K562 (cell line): Measurements from ENCODE around the gene CKS2. TPM values are rescaled to one million over a fixed set of nuclear protein-coding genes. Genes with fewer than 3 reads are reported as not detected.
A peak's percentile ranks its signal among the peaks of the same experiment; 100 is the strongest.

Experiments
- ATF7 ChIP-seq: fragments of 450-650 bp; IDR thresholded peaks from 2 replicates; pipeline ENCODE4 v1.7.1; 2014; ENCODE audit warnings: mild to moderate bottlenecking, moderate library complexity
- BMI1 ChIP-seq: fragments of 150-350 bp; IDR thresholded peaks from 2 replicates; pipeline ENCODE4 v1.6.1; 2014; ENCODE audit warnings: low read length
- CHD1 ChIP-seq: fragments of 200-600 bp; sonication (generic); IDR thresholded peaks from one replicate; pipeline ENCODE4 v1.6.1; 2012; ENCODE audit warnings: mild to moderate bottlenecking, moderate library complexity, low read length, inconsistent platforms
- ELF4 ChIP-seq: fragments of 450-650 bp; formaldehyde crosslinking; IDR thresholded peaks from 2 replicates; pipeline ENCODE4 v1.4.0; 2022; ENCODE audit warnings: missing genetic modification characterization
- GATAD2A ChIP-seq: fragments of 450-650 bp; IDR thresholded peaks from 2 replicates; pipeline ENCODE4 v1.6.1; 2017
- GTF2F1 ChIP-seq: IDR thresholded peaks from 2 replicates; pipeline ENCODE4 v1.6.1; 2011; ENCODE audit warnings: low read depth, low read length, improper control_type of control experiment
- HNRNPH1 ChIP-seq: fragments of 200-400 bp; formaldehyde crosslinking; optimal IDR thresholded peaks from 2 replicates; pipeline ENCODE3; 2017; ENCODE audit warnings: low read depth, mild to moderate bottlenecking, low read length, moderate library complexity
- ILF3 ChIP-seq: fragments of 450-650 bp; IDR thresholded peaks from 2 replicates; pipeline ENCODE4 v1.6.1; 2018; ENCODE audit warnings: antibody characterized with exemption, mild to moderate bottlenecking, moderate library complexity, borderline replicate concordance
- KLF6 ChIP-seq: fragments of 250-450 bp; sonication (Bioruptor Pico); IDR thresholded peaks from 2 replicates; pipeline ENCODE4 v1.4.0; 2020; ENCODE audit warnings: mild to moderate bottlenecking, moderate library complexity, borderline replicate concordance
- MCM3 ChIP-seq: fragments of 450-650 bp; IDR thresholded peaks from 2 replicates; pipeline ENCODE4 v1.6.1; 2016
- NCOA6 ChIP-seq: fragments of 450-650 bp; IDR thresholded peaks from 2 replicates; pipeline ENCODE4 v1.6.1; 2017; ENCODE audit warnings: mild to moderate bottlenecking
- NR3C1 ChIP-seq: sonication (generic); formaldehyde crosslinking; IDR thresholded peaks from 2 replicates; pipeline ENCODE4 v1.8.1; 2022; ENCODE audit warnings: missing genetic modification reagents
- SNRNP70 ChIP-seq: fragments of 200-400 bp; formaldehyde crosslinking; optimal IDR thresholded peaks from 2 replicates; pipeline ENCODE3; 2017; ENCODE audit warnings: low read depth, low read length
- ZMIZ1 ChIP-seq, 2 experiments: fragments of 150-350 bp in 1 of 2; IDR thresholded peaks; 2 replicates each; pipeline ENCODE4 v1.6.1; 2012 to 2016; ENCODE audit warnings: low read depth in 2 of 2, low read length in 2 of 2, mild to moderate bottlenecking in 1 of 2, moderate library complexity in 1 of 2
- ZNF354B ChIP-seq: fragments of 250-450 bp; sonication (Bioruptor Pico); IDR thresholded peaks from 2 replicates; pipeline ENCODE4 v1.4.0; 2020
- ZNF707 ChIP-seq: fragments of 250-450 bp; sonication (Bioruptor Pico); conservative IDR thresholded peaks from 2 replicates; pipeline ENCODE4 v1.8.0; 2022; ENCODE audit warnings: inconsistent platforms, mild to moderate bottlenecking, moderate library complexity
- polyA plus RNA-seq, 8 experiments: library from polyadenylated mRNA; depleted of rRNA in 4 of 8; stranded (reverse) in 5 of 8; unstranded in 3 of 8; fragments of >200 nt; fragmentation: Nextera tagmentation in 2 of 8; fragmentation: Illumina TruSeq in 1 of 8; extraction: Ambion mirVana in 2 of 8; extraction: Trizol in 1 of 8; gene quantifications; 2 replicates each; pipeline versions ENCODE4 v1.2.1 to v1.2.3, GENCODE V29; 2011 to 2014; ENCODE audit warnings: inconsistent platforms in 1 of 8, missing spikeins in 1 of 8
- total RNA-seq, 7 experiments: library from RNA; depleted of rRNA in 6 of 7; stranded (reverse); fragments of >200 nt in 6 of 7; fragmentation: Illumina TruSeq in 2 of 7; extraction: Trizol in 2 of 7; gene quantifications; 2 replicates each; pipeline versions ENCODE4 v1.2.1 to v1.2.3, GENCODE V29; 2011 to 2021; ENCODE audit warnings: low replicate concordance in 1 of 7
- TF ChIP-seq, protein P1 (sequence below): sonication (generic); formaldehyde crosslinking; IDR thresholded peaks from 2 replicates; pipeline ENCODE4 v1.8.1; 2023; ENCODE audit warnings: missing genetic modification reagents, mild to moderate bottlenecking, borderline replicate concordance
- TF ChIP-seq, protein P2 (sequence below): fragments of 250-450 bp; sonication (Bioruptor Pico); IDR thresholded peaks from 2 replicates; pipeline ENCODE4 v1.4.0; 2020
- TF ChIP-seq, protein P3 (sequence below): fragments of 250-450 bp; sonication (Bioruptor Pico); IDR thresholded peaks from 2 replicates; pipeline ENCODE4 v1.8.0; 2021; ENCODE audit warnings: borderline replicate concordance, mild to moderate bottlenecking, moderate library complexity; ENCODE audit not compliant: poor library complexity, severe bottlenecking

CKS2 gene
- total and polyA plus RNA-seq, 9 of the 15 experiments (the other 6 are each of a cell fraction or from before 2014, with no cell fraction given) = 123 to 941 (median 321) TPM

GRCh38 chr9:89311346-89312221 is 589 bp downstream of the CKS2 start (continued):
- TF ChIP-seq GATAD2A (no peak), NR3C1 (CRISPR knock-in tag) (no peak), HNRNPH1 (peak; percentile 33), ZNF354B (CRISPR knock-in tag) (no peak), ILF3 (no peak), ZNF707 (CRISPR knock-in tag) (no peak), MCM3 (no peak), GTF2F1 (no peak), ATF7 (no peak), KLF6 (CRISPR knock-in tag) (no peak), SNRNP70 (no peak), NCOA6 (no peak), ELF4 (CRISPR knock-in tag) (no peak), ZMIZ1 (IDR thresholded peaks at IDR 0.05; ENCODE audit: low read depth in 2 of 2, low read length in 2 of 2) (no peak), CHD1 (peak; percentile 80), BMI1 (no peak)
- TF ChIP-seq, protein P1, sequence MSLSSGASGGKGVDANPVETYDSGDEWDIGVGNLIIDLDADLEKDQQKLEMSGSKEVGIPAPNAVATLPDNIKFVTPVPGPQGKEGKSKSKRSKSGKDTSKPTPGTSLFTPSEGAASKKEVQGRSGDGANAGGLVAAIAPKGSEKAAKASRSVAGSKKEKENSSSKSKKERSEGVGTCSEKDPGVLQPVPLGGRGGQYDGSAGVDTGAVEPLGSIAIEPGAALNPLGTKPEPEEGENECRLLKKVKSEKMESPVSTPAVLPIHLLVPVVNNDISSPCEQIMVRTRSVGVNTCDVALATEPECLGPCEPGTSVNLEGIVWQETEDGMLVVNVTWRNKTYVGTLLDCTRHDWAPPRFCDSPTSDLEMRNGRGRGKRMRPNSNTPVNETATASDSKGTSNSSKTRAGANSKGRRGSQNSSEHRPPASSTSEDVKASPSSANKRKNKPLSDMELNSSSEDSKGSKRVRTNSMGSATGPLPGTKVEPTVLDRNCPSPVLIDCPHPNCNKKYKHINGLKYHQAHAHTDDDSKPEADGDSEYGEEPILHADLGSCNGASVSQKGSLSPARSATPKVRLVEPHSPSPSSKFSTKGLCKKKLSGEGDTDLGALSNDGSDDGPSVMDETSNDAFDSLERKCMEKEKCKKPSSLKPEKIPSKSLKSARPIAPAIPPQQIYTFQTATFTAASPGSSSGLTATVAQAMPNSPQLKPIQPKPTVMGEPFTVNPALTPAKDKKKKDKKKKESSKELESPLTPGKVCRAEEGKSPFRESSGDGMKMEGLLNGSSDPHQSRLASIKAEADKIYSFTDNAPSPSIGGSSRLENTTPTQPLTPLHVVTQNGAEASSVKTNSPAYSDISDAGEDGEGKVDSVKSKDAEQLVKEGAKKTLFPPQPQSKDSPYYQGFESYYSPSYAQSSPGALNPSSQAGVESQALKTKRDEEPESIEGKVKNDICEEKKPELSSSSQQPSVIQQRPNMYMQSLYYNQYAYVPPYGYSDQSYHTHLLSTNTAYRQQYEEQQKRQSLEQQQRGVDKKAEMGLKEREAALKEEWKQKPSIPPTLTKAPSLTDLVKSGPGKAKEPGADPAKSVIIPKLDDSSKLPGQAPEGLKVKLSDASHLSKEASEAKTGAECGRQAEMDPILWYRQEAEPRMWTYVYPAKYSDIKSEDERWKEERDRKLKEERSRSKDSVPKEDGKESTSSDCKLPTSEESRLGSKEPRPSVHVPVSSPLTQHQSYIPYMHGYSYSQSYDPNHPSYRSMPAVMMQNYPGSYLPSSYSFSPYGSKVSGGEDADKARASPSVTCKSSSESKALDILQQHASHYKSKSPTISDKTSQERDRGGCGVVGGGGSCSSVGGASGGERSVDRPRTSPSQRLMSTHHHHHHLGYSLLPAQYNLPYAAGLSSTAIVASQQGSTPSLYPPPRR (CRISPR knock-in tag) = no peak
- TF ChIP-seq, protein P2, sequence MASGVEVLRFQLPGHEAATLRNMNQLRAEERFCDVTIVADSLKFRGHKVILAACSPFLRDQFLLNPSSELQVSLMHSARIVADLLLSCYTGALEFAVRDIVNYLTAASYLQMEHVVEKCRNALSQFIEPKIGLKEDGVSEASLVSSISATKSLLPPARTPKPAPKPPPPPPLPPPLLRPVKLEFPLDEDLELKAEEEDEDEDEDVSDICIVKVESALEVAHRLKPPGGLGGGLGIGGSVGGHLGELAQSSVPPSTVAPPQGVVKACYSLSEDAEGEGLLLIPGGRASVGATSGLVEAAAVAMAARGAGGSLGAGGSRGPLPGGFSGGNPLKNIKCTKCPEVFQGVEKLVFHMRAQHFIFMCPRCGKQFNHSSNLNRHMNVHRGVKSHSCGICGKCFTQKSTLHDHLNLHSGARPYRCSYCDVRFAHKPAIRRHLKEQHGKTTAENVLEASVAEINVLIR (CRISPR knock-in tag) = no peak
- TF ChIP-seq, protein P3, sequence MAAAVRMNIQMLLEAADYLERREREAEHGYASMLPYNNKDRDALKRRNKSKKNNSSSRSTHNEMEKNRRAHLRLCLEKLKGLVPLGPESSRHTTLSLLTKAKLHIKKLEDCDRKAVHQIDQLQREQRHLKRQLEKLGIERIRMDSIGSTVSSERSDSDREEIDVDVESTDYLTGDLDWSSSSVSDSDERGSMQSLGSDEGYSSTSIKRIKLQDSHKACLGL (CRISPR knock-in tag) = no peak
